Transverse colon (tissue), 4 donors: ENCODE measurements around the gene ABCB10.

Experiments
- EP300 ChIP-seq: sonication (generic); formaldehyde crosslinking; IDR thresholded peaks from one replicate; pipeline ENCODE4 v1.6.1; 2017; ENCODE audit warnings: antibody characterized with exemption, low read depth
- POLR2A ChIP-seq: fragments of 450-650 bp; IDR thresholded peaks from one replicate; pipeline ENCODE4 v1.6.1; 2016; ENCODE audit warnings: antibody characterized with exemption, mild to moderate bottlenecking, moderate library complexity
- POLR2AphosphoS5 ChIP-seq, 3 donors: sonication (generic); formaldehyde crosslinking; IDR thresholded peaks; one replicate each; pipeline ENCODE4 v1.6.1; 2016; ENCODE audit warnings: antibody characterized with exemption in 3 of 3
- TF ChIP-seq, protein P1 (sequence below), 5 experiments: fragments of 200-600 bp in 3 of 5; fragments of 450-650 bp in 2 of 5; sonication (generic) in 3 of 5; IDR thresholded peaks; 1 replicate in 2 of 5; 2 replicates in 3 of 5; pipeline ENCODE4 v1.5.1; 2016 to 2017; ENCODE audit warnings: antibody characterized with exemption in 5 of 5, inconsistent platforms in 3 of 5, mild to moderate bottlenecking in 2 of 5, moderate library complexity in 1 of 5

DNA sequence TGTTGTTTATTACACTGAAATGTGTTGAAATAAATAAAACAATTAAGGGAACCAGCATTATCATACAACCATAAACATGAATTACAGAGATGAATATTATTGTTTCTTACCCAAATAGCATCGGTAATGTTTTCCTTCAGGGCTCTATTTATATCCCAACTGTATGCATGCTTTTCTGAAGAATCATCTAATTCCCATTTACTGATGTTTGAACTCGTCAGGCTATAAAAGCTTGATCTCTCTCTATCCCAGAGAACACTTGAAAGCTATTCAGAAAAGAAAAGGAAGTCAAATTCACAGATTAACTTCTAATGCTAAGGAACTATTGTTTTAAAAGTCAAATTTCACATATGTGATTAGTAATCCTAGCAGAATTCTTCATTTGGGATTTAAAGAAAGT is 62.7 kb downstream of the ABCB10 start:
- TF ChIP-seq POLR2AphosphoS5 (IDR thresholded peaks at IDR 0.05), result no peak
- no peak for TF ChIP-seq EP300
- TF ChIP-seq, protein P1, sequence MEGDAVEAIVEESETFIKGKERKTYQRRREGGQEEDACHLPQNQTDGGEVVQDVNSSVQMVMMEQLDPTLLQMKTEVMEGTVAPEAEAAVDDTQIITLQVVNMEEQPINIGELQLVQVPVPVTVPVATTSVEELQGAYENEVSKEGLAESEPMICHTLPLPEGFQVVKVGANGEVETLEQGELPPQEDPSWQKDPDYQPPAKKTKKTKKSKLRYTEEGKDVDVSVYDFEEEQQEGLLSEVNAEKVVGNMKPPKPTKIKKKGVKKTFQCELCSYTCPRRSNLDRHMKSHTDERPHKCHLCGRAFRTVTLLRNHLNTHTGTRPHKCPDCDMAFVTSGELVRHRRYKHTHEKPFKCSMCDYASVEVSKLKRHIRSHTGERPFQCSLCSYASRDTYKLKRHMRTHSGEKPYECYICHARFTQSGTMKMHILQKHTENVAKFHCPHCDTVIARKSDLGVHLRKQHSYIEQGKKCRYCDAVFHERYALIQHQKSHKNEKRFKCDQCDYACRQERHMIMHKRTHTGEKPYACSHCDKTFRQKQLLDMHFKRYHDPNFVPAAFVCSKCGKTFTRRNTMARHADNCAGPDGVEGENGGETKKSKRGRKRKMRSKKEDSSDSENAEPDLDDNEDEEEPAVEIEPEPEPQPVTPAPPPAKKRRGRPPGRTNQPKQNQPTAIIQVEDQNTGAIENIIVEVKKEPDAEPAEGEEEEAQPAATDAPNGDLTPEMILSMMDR (IDR thresholded peaks at IDR 0.05), result no peak
- no peak for TF ChIP-seq POLR2A
